ENCODE measurements around the gene SERF2.
A peak's percentile ranks its signal among the peaks of the same experiment; 100 is the strongest.

Gene SERF2

GRCh38 chr15:43763819-43764446 lies 28.2 kb upstream of the SERF2 start:
- TF ChIP-seq SNAI2 (CRISPR knock-in tag; IDR thresholded peaks at IDR 0.05) (peak; percentile 98), RARB (CRISPR knock-in tag; IDR thresholded peaks at IDR 0.05) (no peak), PATZ1 (CRISPR knock-in tag; IDR thresholded peaks at IDR 0.05; ENCODE audit: borderline replicate concordance) (no peak), POU6F1 (CRISPR knock-in tag; IDR thresholded peaks at IDR 0.05; ENCODE audit: borderline replicate concordance, low read depth) (no peak; the same call in 1 of the 2 replicates), PPARA (CRISPR knock-in tag; IDR thresholded peaks at IDR 0.05; ENCODE audit: borderline replicate concordance) (peak; percentile 91), TSHZ2 (CRISPR knock-in tag; IDR thresholded peaks at IDR 0.05) (peak; percentile 98), ESRRG (CRISPR knock-in tag; IDR thresholded peaks at IDR 0.05) (peak; percentile 92; the same call in 1 of the 2 replicates), ZNF565 (CRISPR knock-in tag; conservative IDR thresholded peaks at IDR 0.05; ENCODE audit: low read depth) (peak; percentile 93), CSRNP3 (CRISPR knock-in tag; IDR thresholded peaks at IDR 0.05) (no peak), BACH2 (CRISPR knock-in tag; IDR thresholded peaks at IDR 0.05; ENCODE audit: borderline replicate concordance) (peak; percentile 83; the same call in 1 of the 2 replicates), CREB5 (CRISPR knock-in tag; IDR thresholded peaks at IDR 0.05; ENCODE audit: low read depth) (peak; percentile 65; the same call in 1 of the 2 replicates), ISL1 (CRISPR knock-in tag; IDR thresholded peaks at IDR 0.05) (peak; percentile 99), ZNF8 (CRISPR knock-in tag; IDR thresholded peaks at IDR 0.05) (peak; percentile 52; the same call in 1 of the 2 replicates), TCF4 (CRISPR knock-in tag; IDR thresholded peaks at IDR 0.05; ENCODE audit: borderline replicate concordance) (peak; percentile 68; the same call in 1 of the 2 replicates), TOX (CRISPR knock-in tag; IDR thresholded peaks at IDR 0.05; ENCODE audit: borderline replicate concordance) (no peak), ZC3H10 (CRISPR knock-in tag; IDR thresholded peaks at IDR 0.05) (no peak), ZFP30 (CRISPR knock-in tag; IDR thresholded peaks at IDR 0.05) (peak; percentile 58), CSDC2 (CRISPR knock-in tag; IDR thresholded peaks at IDR 0.05) (no peak), ARNTL (CRISPR knock-in tag; IDR thresholded peaks at IDR 0.05; ENCODE audit: borderline replicate concordance, low read depth) (peak; percentile 74), ZNF70 (CRISPR knock-in tag; IDR thresholded peaks at IDR 0.05) (peak; percentile 50), ZFP3 (CRISPR knock-in tag; IDR thresholded peaks at IDR 0.05) (0 out of 2 replicates have a peak, but pooled peaks have one; percentile 17), OSR1 (CRISPR knock-in tag; IDR thresholded peaks at IDR 0.05) (no peak), GLIS3 (CRISPR knock-in tag; IDR thresholded peaks at IDR 0.05) (peak; percentile 72)
- ATAC-seq = peak; percentile 70

GRCh38 chr15:43769584-43770228 lies 22.4 kb upstream of the SERF2 start:
- peak; percentile 87 for ATAC-seq
- TF ChIP-seq ZFP3 (CRISPR knock-in tag; IDR thresholded peaks at IDR 0.05) (no peak), GLIS3 (CRISPR knock-in tag; IDR thresholded peaks at IDR 0.05) (no peak), ISL1 (CRISPR knock-in tag; IDR thresholded peaks at IDR 0.05) (no peak), PATZ1 (CRISPR knock-in tag; IDR thresholded peaks at IDR 0.05; ENCODE audit: borderline replicate concordance) (no peak), ZNF565 (CRISPR knock-in tag; conservative IDR thresholded peaks at IDR 0.05; ENCODE audit: low read depth) (no peak)
